Epithelial cell of esophagus (primary cell): ENCODE measurements around the gene FAM170B.

Source experiments
- DNase-seq: peaks from one replicate; pipeline ENCODE4 v3.0.0; 2010; ENCODE audit warnings: low read depth
- H3K4me3 ChIP-seq: 2 replicates; pipeline ENCODE4 v1.5.1; 2011; ENCODE audit warnings: mild to moderate bottlenecking, low read length, control low read depth
- CTCF ChIP-seq: IDR thresholded peaks from 2 replicates; pipeline ENCODE4 v1.5.1; 2011; ENCODE audit warnings: low read depth, mild to moderate bottlenecking, low read length, control low read depth, inconsistent platforms; ENCODE audit not compliant: insufficient read depth; ENCODE audit errors: missing control alignments

FAM170B gene

DNA sequence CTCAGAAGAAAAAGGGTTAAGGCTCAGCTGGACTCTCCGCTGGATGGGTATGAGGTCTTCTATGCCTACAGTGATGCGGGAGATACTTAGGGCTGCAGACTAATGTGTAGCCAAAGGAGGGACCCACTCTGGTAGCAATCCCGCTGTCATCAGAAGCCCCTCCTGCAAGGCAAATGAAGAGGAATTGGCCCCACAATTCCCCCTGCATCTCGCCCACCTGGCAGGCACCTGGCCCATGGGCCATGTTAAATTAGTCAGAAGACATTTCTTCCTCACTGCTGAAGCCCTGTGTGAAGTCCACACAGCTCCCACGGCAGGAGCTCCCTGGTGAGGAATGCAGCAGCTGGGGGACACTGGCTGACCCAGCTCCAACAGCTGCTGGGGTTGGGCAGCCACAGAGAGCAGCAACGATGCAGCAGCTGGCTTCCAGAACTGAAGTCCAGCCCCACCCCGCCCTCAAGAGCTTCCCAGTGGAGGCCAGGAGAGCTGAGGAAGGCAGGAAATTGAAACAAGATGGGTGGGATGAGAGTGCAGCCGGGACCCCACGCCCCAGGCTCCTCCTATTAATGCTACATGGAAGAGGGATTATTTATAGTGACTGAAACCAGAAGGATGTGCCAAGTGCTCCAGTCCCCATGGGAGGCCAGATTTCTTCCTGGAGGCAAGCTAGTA, 24.0 kb downstream of the FAM170B start:
- no peak for DNase-seq
- no peak overlapping the region for H3K4me3 ChIP-seq
- no peak for TF ChIP-seq CTCF

DNA sequence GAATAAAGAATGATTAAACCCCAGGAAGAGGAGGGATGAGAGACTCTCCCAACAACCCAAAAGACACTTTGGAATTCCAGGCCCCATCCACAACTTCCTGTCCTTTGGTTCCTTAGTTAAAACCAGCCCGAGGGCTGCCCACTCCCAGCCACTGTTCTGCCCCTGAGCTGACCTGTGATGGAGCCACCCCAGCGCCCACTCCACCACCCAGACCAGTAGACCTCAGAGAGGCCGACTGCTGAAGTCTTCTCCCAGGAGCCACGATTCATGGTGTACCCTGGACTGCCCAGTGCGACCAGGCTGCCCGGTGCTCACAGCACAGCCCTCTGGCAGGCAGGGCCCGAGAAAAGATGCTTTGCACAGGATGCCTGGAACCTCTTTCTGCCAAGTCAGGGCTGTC, 25.2 kb downstream of the FAM170B start:
- no peak overlapping the region for H3K4me3 ChIP-seq
- TF ChIP-seq CTCF = no peak
- no peak for DNase-seq

GRCh38 chr10:49107887-49108267, 25.9 kb downstream of the FAM170B start:
- TF ChIP-seq CTCF = no peak
- H3K4me3 ChIP-seq = no peak overlapping the region
- DNase-seq = no peak

DNA sequence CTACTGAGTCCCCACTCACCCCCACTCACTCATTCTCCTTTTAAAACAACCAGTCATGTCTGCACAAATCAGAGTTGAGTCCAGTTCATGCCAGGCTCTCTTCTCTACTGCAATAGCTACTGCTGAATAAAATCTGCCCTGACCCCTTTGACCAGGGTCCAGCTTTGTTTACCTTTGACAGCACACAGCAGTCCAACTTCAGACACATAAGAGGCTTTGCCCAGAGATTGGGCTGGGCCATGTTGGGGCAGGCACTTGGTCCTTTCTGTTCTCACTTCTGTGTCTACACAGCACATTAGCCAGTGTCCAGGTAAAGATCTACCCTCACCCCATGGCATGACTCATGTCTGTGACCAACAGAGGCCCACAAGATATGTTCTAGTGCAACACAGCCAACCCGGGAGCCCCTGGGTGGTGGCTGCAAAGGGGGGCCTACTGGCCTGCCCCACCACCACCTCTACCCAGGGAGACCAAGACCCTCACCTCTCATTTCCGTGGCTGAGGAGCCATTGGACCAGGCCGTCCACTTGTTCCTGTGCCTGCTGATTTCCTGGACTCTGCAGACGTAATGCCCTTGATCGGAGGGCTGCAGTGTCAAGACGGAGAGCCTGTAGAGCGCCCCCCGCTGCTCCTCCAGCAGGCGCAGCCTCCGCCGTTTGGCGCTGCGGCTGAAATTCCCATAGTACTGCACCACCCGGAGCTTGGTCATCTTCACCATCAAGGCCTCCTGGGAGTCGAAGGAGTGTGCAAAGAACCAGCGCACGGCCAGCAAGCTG, 26.5 kb downstream of the FAM170B start:
- TF ChIP-seq CTCF = no peak
- H3K4me3 ChIP-seq = no peak overlapping the region
- no peak for DNase-seq

GRCh38 chr10:49106451-49106850, 27.4 kb downstream of the FAM170B start:
- H3K4me3 ChIP-seq = no peak overlapping the region
- TF ChIP-seq CTCF = no peak
- DNase-seq = no peak

GRCh38 chr10:49105076-49105475, 28.7 kb downstream of the FAM170B start:
- no peak for TF ChIP-seq CTCF
- DNase-seq = no peak
- H3K4me3 ChIP-seq = no peak overlapping the region
